GM13976 (cell line): ENCODE results near the gene SLC26A5.
A peak's percentile ranks its signal among the peaks of the same experiment; 100 is the strongest.

Source experiments
- DNase-seq: peaks from one replicate; pipeline ENCODE4 v3.0.0; 2012; ENCODE audit warnings: low spot score
- in situ Hi-C: fragments of 300-500 bp; cut with MboI; formaldehyde crosslinking; loops from one replicate; pipeline ENCODE4 v1.12.0; 2022; ENCODE audit warnings: low sequenced_read_pairs, mixed read lengths, inconsistent platforms; ENCODE audit not compliant: unreplicated experiment
- TF ChIP-seq, protein P1 (sequence below): IDR thresholded peaks from 2 replicates; pipeline ENCODE4 v1.5.1; 2012; ENCODE audit warnings: borderline replicate concordance, mild to moderate bottlenecking; ENCODE audit not compliant: insufficient read depth; ENCODE audit errors: extremely low read depth, missing control alignments, control extremely low read depth

The SLC26A5 gene

DNA sequence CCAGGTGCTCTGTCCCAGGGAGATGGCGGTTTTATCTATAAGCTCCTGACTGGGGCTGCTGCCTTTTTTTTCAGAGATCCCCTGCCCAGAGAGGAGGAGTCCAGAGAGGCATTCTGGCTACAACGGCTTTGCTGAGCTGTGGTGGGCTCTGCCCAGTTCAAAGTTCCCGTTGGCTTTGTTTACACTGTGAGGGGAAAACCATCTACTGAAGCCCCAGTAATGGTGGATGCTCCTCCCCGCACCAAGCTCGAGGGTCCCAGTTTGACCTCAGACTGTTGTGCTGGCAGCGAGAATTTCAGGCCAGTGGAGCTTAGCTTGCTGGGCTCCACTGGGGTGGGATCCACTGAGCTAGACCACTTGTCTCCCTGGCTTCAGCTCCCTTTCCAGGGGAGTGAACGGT, 16.4 kb upstream of the SLC26A5 start:
- no peak for DNase-seq
- in situ Hi-C loops = no loop called here
- TF ChIP-seq, protein P1, sequence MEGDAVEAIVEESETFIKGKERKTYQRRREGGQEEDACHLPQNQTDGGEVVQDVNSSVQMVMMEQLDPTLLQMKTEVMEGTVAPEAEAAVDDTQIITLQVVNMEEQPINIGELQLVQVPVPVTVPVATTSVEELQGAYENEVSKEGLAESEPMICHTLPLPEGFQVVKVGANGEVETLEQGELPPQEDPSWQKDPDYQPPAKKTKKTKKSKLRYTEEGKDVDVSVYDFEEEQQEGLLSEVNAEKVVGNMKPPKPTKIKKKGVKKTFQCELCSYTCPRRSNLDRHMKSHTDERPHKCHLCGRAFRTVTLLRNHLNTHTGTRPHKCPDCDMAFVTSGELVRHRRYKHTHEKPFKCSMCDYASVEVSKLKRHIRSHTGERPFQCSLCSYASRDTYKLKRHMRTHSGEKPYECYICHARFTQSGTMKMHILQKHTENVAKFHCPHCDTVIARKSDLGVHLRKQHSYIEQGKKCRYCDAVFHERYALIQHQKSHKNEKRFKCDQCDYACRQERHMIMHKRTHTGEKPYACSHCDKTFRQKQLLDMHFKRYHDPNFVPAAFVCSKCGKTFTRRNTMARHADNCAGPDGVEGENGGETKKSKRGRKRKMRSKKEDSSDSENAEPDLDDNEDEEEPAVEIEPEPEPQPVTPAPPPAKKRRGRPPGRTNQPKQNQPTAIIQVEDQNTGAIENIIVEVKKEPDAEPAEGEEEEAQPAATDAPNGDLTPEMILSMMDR = no peak

DNA sequence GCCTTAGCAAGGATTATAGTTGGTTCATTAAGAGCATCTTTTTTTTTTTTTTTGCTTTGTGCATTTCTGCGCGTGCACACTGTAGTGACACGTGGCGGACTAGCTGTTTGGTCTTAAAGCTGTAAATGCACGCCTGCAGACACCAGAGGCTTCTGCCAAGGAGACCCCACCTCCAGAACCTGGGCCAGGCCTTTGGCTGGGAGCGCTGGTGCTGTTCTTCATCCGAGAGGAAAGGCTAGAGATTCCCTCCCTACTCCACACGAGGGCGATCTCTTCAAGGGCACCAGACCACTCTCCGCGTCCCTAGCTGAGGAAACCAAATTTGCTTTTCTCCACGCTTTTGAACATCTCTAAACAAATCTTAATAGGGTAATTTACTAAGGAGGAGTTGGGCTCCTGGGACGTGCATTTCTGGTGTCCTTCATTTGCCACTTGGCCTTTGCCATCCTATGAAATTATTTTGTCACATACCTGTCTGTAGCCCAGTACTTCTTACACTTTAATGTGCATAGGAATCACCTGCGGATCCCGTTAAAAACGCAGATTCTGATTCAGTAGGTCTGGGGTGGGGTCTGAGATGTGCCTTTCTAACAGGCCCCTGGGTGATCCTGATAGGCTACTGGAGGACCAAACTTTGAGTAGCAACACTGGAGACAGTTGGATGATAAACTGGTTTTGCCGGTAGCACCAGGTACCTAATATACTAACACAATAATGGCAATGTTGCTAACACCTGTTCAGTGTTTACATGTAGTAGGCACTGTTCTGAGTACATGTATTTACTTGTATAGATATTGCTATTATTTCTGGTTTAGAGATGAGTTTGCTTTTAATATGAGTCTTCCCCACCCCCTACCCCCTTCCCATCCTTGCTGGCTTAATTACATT, 1.3 kb upstream of the SLC26A5 start:
- in situ Hi-C loops = no loop called here
- peak; percentile 68 for DNase-seq
- TF ChIP-seq, protein P1 = peak; percentile 68

DNA sequence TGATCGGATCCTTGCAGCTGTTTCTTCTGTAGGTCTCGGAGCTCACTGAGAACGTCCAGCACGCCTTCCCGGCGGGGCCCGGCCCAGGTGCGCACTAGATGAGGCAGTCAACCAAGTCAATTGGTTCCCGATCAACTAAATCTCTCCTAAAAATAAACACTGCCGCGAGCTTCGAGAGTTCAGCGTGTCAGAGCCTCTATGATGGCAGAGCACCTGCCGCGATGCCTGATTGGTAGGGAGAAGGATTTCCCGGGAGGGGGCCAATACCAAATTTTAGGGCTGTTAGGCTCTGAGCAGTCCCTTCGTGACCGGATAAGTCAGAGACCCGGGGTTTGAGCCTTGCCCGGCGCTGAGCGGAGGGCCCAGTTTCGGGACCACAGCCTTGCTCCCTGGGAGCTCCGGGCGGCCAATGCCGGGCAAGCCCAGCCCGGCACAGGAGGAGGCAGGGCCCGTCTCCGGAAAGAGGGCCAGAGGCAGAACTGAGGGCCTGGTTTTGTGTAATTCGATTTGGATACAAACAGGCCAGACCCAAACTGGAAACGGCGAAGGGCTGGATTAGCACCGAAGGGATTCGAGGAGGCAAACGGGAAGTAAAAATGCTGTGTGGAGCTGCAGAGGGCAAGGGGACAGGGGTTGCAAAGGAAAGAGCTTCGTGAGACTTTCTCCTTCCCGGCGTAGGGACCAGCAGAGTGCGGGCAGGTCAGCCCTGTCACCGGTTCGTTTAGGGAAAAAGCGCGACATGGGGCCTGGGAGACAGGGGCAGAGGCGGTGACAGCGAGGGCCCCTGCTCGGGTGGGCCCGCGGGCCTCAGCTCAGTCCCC, 569 bp downstream of the SLC26A5 start:
- TF ChIP-seq, protein P1 = no peak
- DNase-seq = peak; percentile 50
- in situ Hi-C loops = no loop called here

DNA sequence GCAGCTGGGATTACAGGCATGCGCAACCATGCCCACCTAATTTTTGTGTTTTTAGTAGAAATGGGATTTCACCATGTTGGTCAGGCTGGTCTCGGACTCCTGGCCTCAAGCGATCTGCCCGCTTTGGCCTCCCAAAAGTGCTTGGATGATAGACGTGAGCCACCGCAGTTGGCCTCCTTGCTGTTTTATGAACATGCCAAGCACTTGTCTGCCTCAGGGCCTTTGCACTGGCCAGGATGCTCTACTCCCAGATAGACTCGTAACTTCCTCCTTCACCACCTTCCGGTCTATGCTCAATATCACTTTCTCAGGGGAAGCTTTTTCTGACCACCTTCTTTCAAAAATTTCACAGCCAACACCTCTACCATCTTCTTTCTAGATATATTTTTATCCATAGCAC, 6.3 kb downstream of the SLC26A5 start:
- in situ Hi-C loops = no loop called here
- TF ChIP-seq, protein P1 = no peak
- no peak for DNase-seq

DNA sequence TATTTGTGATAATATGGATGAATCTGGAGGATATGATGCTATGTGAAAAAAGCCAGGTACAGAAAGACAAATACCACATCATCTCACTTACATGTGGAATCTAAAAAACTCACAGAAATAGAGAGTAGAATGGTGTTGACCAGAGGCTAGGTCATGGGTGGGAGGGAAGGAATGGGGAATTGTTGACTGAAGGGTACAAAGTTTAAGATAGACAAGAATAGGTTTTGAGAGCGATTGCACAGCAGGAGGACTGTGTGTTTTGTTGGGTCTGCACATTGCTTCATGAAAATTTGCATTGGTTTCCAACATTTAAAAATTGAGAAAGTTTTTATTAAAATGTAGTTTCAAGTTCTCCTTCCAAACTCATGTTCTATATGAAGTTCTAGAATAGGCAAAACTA, 8.4 kb downstream of the SLC26A5 start:
- in situ Hi-C loops = no loop called here
- TF ChIP-seq, protein P1 = no peak
- DNase-seq = no peak

DNA sequence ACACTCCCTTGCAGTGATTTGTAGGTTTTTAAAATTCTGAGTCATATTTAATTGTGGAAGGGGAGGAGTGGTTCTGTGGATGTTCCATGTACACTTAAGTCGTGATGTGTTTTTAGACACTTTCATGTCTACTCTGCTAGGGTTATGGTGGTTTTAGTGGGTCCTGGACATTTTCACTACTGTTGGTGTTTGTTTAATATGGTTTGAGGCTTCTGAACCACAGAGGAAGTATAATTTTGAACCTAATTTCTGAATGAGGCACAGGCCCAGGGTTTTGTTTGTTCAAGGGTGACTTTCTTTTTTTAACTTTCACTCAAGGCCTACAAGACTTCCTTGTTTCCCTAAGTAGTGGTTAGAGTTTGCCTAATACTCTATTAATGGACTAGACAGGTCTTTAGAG, 13.3 kb downstream of the SLC26A5 start:
- DNase-seq = peak; percentile 37
- in situ Hi-C loops = no loop called here
- TF ChIP-seq, protein P1 = no peak
